GM18519 (cell line): ENCODE results near the gene EPS15.
"Not testable (repeated sequence)": the region's sequence is repeated elsewhere in the genome, so short reads cannot be mapped to it uniquely, and the experiment has no call there.

Experiments
- ATAC-seq: cut with Tn5 transposase; IDR thresholded peaks from one replicate; pipeline ENCODE4 v1.9.1; 2021; ENCODE audit warnings: mild to moderate bottlenecking, moderate library complexity; ENCODE audit not compliant: unreplicated experiment, low FRiP score

The EPS15 gene

DNA sequence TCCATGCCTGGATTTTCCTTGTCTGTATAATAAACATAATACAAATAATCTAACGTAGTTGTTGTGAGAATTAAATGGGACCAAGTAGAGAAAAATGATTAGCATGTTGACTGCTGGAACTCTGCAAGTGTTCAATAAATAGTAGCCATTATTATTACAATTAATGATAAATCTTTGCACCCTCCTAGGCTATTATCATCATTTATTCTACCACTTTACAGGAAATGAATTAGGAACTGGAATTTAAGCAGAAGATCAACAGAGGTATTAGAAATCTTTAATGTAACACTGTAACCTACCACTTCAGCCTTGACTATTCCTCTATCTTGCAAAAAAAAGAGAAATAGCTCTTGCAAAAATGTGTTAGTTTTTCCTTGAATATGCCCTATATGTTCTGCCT lies 126.8 kb downstream of the EPS15 start:
- ATAC-seq: no peak

GRCh38 chr1:51390641-51391040 lies 128.4 kb downstream of the EPS15 start:
- not testable (repeated sequence) for ATAC-seq

DNA sequence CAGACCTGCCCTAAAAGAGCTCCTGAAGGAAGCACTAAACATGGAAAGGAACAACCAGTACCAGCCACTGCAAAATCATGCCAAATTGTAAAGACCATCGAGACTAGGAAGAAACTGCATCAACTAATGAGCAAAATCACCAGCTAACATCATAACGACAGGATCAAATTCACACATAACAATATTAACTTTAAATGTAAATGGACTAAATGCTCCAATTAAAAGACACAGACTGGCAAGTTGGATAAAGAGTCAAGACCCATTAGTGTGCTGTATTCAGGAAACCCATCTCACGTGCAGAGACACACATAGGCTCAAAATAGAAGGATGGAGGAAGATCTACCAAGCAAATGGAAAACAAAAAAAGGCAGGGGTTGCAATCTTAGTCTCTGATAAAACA lies 131.8 kb downstream of the EPS15 start:
- not testable (repeated sequence) for ATAC-seq

- not testable (repeated sequence) for ATAC-seq
These were observed 132.8 kb downstream of the EPS15 start for GRCh38 chr1:51386259-51386658.

DNA sequence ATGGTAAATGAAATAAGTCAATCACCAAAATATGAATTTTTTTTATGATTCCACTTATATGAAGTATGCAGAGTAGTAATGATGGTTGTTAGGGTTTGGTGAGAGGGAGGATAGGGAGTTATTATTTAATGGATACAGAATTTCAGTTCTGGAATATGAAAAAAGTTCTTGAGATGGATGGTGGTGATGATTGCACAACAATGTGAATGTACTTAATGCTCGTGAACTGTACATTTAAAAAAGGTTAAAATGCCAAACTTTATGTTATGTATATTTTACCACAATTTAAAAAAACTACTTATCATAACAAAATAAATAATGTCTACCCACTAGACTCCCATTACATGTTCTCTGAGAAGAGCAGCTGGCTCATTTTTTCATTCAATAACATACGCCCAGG lies 133.3 kb downstream of the EPS15 start:
- ATAC-seq: no peak

DNA sequence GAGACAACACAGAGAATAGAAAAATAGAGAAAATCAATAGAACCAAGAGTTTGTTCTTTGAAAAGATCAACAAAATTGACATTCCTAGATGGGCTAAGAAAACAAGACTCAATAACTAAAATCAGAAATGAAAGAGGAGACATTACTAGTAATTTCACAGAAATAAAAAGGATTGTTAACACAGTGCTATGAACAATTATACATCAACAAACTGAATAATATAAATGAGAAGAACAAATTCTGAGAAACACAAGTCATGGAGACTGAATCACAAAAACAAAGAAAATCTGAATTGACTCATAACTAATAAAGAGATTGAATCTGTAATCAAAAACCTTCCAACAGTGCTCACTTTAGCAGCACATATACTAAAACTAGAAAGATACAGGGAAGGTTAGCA lies 137.1 kb downstream of the EPS15 start:
- ATAC-seq: no peak

DNA sequence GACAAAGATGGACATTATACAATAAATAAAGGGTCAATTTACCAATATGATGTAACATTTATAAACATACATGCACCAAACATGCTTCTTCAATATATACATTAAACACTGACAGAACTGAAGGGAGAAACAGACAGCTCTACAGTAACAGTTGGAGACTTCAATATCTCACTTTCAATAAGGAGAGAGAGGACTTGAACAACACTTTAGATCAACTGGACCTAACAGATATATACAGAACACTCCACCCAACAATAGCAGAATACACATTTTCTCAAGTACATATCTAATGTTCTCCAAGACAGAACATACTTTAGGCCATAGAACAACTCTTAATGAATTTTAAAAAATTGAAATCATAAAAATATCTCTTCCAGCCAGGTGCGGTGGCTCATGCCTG lies 138.1 kb downstream of the EPS15 start:
- ATAC-seq: no peak

DNA sequence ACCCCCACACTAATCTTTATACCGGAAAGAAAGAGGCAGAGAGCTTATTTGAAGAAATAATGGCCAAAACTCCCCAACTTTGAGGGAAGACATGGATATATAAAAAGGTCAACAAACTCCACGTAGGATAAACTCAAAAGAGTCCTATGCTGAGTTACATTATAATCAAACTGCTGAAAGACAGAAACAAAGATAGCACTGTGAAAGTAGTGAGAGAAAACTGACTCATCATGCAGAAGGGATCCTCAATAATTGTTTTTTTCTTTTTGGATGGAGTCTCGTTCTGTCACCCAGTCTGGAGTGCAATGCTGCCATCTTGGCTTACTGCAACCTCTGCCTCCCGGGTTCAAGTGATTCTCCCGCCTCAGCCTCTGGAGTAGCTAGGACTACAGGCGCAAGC lies 140.2 kb downstream of the EPS15 start:
- no peak for ATAC-seq

GRCh38 chr1:51373898-51374297 lies 145.2 kb downstream of the EPS15 start:
- no peak for ATAC-seq

DNA sequence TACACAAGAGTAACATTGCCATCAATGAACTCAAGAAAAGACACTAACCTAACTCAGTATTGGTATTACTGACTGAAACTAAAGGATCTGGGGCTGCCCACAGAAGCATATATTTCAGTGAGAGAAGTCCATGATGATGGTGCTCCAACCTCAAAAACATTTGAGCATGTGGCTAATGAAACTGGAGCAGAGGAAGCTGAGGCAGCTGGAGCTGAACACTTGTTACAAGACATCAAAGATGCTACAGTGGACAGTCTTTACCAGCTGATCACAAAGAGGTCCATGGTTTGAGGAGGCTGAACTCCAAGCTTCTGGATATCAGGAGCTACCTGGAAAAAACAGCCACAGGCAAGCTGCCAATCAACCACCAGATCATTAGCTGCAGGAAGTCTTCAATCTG lies 146.5 kb downstream of the EPS15 start:
- ATAC-seq: no peak

- ATAC-seq: no peak
These were observed 149.9 kb downstream of the EPS15 start for GRCh38 chr1:51369171-51369570.

DNA sequence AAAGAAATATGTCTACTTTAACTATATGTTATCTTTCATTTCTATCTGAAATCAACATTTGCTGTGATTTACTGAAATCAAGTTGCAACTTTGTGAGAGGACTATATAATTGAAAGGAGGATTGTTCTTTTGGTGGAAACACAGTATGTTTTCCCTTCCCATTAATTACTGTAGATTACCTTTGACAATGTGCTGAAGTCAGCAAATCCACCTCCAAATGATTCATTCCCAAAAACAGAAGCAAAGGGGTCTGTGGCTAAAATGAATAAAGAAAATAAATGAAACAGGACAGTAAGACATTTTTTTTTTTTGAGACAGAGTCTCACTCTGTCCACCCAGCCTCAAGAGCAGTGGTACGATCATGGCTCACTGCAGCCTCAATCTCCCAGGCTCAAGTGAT lies 153.3 kb downstream of the EPS15 start:
- ATAC-seq: no peak

DNA sequence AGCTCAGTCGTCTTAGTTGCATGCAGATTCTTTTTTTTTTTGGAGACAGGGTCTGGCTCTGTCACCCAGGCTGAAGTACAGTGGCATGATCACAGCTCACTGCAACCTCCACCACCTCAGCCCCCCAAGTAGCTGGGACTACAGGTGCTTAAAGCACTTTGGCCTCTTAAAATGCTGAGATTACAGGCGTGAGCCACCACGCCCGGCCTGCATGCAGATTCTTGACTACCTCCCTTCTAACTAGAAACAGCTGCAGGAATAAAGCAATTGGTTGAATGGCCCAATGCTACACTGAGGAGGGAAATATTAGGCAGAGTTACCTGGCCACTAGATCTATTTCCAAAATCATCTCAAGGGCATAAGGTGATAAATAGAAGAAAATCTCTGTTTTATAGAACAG lies 159.2 kb downstream of the EPS15 start:
- no peak for ATAC-seq

- no peak for ATAC-seq
These were observed 163.7 kb downstream of the EPS15 start for GRCh38 chr1:51355382-51355781.

GRCh38 chr1:51354416-51354815 lies 164.7 kb downstream of the EPS15 start:
- no peak for ATAC-seq

GRCh38 chr1:51351907-51352306 lies 167.2 kb downstream of the EPS15 start:
- ATAC-seq: no peak

DNA sequence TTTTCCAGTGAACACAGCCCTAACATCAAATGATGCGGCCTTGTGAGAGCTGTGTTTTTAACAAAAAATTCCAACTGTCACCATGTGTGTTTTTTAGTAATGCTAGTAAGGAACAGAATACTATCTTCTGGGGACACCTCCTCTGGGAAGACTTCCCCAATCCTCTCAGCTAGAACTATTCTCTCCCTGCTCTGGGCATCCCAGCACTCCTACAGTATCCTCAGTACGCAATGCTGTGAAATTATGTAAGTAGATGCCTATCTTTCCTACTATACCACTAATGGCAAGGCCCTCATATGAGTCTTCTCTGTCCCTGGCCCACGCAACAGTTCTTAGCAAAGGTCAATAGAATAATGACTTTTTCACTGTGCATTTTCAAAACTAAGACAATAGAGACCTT lies 169.2 kb downstream of the EPS15 start:
- ATAC-seq: no peak

GRCh38 chr1:51348147-51348527 lies 170.9 kb downstream of the EPS15 start:
- no peak for ATAC-seq

GRCh38 chr1:51347398-51348146 lies 171.5 kb downstream of the EPS15 start:
- ATAC-seq: no peak

GRCh38 chr1:51346086-51346942 lies 172.8 kb downstream of the EPS15 start:
- no peak for ATAC-seq

- no peak for ATAC-seq
These were observed 173.8 kb downstream of the EPS15 start for GRCh38 chr1:51345300-51345687.
